Right renal cortex interstitium (tissue), 3 donors: ENCODE results near the gene PLSCR3. TPM values are rescaled to one million over a fixed set of nuclear protein-coding genes. Genes with fewer than 3 reads are reported as not detected.

Experiments
- DNase-seq, 3 donors: peaks; one replicate each; pipeline ENCODE4 v3.0.0-alpha.2; 2013; ENCODE audit warnings: low read depth in 3 of 3, low spot score in 2 of 3
- polyA plus RNA-seq, 3 donors: library from polyadenylated mRNA; unstranded; fragments of 120-200 nt; gene quantifications; one replicate each; pipeline ENCODE4 v1.2.1, GENCODE V29; 2013; ENCODE audit not compliant: insufficient read length in 3 of 3

PLSCR3 gene
- polyA plus RNA-seq, result 10 to 100 TPM; 24.3 to 30.9 (median 28.6) TPM

DNA sequence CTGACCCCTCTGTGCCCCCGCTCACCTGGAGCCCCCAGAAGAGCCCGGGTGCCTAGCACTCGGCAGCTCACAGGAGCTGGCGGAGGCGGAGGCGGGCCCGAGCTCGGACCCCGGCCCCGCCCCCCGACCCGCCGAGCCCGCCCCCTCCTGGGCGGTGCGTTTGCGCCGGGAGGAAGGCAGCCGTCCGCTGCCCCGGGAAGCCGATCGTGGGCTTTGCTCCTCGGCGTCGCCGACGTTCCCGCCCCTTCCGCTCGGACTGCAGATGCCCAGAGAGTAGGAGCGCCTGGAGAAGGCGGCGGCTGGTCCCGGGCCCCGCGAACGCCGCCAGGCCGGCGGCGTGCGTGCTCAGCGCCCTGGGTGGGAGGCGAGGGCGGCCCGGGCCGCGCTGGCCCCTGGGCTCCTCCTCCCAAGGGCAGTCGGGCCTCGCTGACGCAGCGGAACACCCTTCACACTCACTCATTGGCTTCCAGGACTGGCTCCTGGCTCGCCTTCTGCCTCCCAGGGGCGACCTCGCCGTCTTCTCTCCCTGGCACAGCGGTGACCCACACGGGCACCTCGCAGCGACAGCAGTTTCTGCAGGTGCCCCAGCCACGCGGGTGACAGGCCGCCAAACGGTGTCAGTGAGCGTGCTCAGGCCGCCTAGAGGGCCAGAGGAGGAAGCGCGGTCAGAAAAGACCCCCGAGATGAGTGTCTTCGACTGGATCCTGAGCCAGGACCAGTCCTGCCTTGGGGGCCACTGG lies at the start of gene PLSCR3:
PLSCR3 (minus strand) TSS at position 74 of the 740 bp plus-strand sequence. CDS start 415 bp downstream, outside the sequence.
- DNase-seq, result peak in 1 of 3 donors; percentile 77

DNA sequence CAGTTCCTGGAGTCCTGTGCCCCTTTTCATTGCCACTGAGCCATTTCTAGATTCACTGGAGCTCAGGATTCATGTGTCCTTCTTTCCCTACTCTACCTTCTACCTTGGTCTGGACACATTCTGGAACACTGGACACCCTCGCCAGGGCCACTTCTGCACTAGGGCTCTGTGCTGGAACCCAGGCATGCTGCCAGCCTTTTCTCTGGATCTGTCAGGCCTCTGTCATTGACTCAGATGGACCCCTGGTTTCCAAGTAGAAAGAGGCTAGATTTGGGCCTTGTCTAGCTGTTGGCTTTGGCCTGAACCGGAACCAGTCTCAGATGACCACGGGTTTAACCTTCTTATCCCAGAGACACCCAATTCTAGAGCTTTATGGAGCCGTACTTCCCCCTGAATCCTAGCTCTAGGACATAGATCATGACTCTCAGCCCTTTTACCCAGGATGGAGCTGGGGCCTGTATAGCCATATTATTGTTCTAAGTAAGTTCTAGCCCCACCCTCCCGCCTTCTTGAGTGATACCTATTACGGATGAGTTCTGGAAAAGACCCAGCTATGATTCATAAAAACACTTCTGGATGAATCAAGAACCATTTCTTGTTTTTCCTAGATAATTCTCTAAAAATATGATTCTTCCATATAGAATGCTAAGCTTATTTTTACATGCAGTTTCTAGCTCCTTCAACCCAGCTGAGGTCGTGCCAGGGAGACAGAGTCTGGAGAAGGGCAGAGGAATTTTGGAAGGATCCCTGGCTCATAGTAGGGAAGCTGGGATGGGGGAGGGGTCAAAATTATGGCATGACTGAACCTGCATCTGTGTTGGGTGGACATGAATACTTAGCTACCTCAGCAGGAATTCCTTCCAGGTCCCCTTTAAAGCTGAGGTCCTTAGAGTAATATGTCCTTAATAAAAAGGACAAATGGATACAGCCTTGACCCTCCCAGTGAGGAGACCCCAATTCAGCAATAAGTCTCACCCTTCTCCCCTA lies 49.5 kb upstream of the PLSCR3 start:
- DNase-seq, result no peak

DNA sequence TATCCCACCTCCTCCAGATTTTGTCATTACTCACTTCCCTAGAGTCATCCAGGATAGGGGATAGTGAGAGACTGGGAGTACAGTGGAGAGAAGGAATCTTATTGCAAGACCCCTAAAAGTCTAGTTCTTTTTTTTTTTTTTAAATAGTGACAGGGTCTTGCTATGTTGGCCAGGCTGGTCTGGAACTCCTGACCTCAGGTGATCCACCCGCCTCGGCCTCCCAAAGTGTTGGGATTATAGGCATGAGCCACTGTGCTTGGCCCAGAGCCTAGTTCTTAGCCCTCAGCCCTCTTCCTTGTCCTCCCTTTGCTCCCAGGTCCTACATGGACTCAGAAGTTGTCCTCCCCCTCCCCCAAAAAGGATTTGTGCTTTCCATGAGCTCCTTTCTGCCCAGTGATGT lies 47.8 kb upstream of the PLSCR3 start:
- no peak for DNase-seq

DNA sequence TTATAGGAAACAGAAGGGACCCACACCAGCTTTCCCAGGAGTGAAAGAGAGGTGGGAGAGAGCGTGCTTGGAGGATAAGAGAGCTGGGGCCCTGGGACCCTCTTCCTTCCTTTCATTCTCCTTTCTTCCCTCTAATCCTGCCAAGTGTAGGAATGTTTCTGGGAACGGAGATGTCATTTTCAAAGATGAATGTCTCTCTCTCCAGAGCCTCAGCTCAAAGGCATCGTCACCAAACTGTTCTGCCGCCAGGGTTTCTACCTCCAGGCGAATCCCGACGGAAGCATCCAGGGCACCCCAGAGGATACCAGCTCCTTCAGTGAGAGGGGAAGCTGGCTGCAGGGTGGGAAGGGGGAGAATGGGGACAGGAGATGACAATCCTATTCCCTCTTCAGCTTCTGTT lies 46.9 kb upstream of the PLSCR3 start:
- no peak for DNase-seq

DNA sequence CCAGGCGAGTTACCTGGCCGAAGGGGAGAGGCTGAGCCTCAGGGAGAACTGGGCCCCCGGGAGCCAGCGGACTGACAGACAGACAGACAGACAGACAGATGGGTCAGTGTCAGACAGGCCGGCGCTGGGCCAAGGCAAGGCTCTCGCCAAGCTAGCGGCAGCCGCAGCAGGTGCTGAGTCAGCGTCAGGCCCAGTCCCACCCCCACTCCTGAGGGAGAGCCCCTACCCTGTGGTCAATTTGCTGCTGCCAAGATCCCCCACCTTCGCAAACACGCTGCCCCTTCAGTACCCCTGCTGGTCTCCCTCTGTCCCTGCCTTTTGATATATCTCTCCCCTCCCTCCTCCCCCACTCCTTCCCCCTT lies 46.5 kb upstream of the PLSCR3 start:
- no peak for DNase-seq

DNA sequence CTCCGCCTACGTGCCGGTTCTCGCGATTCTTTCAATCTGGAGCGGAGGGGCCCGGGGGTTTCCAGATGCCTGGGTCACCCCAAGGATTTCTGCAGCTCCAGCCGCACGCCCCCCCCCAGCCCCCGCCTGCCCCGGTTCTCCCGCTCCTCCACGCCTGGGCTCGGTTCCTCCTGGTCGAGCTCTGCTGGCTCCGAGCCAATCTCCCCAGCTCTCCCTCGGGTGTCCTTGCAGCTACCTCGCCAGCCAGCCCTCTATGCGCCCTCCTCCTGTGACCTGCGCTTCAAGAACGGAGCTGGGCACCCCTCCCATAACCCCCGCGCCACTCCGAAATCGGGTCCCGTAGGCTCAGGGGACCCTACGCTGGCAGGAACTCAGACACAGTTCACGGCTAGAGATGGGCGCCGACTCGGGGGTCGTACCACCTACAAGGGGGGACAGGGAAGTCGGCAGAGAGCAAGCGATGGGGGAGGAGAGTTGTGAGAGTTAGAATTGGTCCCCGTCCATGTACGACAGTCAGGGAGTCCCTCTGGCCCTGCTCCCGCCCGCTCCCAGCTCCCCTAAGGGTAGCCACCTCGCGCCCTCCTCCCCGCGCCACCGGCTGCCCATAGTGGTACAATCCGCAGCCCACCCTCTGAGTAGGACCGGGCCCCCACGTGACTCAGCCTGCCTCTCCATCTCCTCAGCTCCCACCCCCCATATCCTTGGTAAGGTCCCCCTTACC lies 45.9 kb upstream of the PLSCR3 start:
- no peak for DNase-seq

DNA sequence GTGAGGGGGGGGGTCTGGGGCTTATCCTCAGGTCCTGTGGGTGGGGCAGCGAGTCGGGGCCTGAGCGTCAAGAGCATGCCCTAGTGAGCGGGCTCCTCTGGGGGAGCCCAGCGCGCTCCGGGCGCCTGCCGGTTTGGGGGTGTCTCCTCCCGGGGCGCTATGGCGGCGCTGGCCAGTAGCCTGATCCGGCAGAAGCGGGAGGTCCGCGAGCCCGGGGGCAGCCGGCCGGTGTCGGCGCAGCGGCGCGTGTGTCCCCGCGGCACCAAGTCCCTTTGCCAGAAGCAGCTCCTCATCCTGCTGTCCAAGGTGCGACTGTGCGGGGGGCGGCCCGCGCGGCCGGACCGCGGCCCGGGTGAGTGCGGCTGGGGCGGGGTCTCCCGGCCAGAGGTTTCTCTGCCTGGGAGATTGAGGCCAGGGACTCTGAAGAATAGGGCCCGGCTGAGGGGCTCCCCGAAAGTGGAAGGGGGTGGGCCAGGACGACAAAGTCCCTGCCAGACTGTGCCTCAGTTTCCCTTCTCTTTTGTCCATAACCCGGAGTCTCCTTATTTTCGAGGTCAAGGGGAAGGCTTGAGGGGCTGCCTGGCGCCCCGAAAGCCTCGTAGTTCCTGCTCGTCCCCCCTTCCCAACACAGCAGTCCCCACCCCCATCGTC lies 45.3 kb upstream of the PLSCR3 start, which contains the start of gene FGF11:
FGF11 (plus strand) TSS at position 51 of the 651 bp plus-strand sequence; CDS start at position 160, 109 bp downstream.
- no peak for DNase-seq

DNA sequence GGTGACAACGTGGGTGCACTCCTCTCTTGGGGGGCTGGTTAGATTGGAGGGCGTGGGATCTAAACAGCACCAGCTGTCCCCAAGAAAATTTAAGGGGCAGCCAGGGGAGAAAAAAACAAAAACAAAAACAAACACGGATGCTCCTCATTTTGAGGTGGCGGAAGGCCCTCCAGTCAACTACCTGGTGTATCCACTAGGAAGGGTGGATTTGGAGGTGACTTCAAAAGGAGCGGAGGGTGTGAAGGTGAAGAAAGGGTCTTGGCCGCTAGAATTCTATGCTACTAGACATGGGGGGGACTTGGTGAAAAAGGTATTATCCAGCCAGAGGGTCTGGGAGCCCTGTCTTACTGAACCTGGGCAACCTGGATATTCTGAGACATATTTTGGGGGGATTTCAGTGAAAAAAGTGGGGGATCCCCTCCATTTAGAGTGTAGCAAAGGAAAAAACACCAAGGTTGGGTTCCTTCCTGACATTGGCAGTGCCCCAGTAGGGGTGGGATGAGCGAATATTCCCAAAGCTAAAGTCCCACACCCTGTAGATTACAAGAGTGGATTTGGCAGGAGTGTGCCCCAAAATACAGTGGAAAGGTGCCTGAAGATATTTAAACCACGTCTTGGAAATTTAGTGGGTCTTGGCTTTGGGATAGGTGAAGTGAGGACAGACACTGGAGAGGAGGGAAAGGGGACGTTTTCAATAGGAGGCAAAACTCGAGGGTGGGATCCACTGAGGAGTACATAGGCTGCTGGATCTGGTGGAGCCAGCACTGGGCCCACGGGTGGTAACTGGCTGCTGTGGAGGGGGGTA lies 44.5 kb upstream of the PLSCR3 start:
- no peak for DNase-seq

DNA sequence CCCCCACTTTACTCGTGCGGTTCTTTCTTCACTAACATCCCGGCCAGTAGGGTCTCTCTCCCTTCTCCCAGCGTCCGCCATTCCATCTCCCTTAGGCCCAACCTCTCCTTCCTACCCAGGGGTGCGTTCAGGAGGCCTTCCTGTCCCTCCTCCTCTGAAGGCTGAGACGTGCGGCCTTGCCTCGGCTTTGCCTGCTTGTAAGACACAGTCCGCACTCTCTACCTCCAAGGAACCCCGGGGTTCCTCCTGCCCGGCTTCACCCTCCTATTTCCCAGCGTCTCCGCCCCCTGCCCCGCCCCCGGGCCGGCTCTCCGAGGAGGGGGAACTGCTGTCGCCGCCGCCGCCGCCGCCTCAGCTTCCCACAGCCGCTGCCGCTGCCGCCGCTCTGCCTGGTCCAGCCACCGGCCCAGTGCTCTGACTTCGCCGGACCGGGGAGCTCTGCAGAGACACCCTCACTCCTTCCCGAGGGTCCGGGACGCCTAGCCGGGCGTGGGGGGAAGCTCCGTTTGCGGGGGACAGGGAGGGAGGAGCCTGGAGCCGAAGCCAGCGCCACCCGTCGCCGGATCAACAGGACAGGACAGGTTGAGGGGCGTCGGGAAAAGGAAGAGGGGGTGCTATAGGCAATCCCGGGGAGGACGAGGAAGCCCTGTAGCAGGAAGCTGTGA lies 43.8 kb upstream of the PLSCR3 start:
- no peak for DNase-seq

DNA sequence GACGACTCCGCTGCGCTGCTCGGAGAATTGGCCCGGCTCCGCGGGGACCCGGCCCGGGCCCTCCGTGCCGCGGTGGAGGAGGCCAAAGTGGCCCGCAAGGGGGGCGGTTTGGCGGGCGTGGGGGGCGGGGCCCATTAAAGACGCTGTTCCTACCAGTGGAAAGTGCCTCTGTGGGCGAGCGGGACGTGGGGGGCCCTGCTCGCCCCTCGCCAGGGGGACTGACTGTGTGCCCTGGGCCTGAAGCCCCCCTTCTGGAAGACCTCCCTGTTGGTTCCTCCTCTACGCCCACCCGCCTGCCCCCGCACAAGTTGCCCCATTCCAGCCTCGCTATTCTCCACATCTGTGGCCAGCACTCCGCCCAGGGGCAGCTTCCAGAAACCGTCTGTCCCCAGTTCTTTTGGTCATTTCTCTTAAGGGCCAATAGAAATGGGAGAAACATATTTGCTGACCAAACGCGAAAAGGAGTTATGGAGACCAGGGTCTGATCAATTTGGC lies 43.1 kb upstream of the PLSCR3 start:
- no peak for DNase-seq

DNA sequence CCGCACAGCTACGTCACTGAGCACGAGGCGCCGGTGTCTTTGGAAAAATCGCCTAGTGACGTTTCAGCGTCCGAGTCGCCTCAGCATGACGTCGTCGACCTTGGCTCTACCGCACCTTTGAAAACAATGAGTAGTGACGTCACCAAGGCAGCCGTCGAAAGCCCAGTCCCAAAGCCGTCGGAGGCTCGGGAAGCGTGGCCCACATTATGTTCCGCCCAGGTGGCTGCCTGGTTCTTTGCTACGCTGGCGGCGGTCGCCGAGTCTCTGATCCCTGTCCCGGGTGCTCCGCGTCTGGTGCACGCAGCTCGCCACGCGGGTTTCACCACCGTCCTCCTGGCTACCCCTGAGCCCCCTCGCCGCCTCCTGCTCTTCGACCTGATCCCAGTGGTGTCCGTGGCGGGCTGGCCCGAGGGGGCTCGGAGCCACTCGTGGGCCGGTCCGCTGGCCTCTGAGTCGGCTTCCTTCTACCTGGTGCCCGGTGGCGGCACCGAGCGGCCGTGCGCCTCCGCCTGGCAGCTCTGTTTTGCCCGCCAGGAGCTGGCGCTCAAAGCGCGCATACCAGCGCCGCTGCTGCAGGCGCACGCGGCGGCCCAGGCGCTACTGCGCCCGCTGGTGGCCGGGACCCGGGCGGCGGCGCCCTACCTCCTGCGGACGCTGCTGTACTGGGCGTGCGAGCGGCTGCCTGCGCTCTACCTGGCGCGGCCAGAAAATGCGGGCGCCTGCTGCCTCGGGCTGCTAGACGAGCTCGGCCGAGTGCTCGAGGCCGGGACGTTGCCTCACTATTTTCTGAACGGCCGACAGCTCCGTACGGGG lies 42.4 kb upstream of the PLSCR3 start:
- no peak for DNase-seq

DNA sequence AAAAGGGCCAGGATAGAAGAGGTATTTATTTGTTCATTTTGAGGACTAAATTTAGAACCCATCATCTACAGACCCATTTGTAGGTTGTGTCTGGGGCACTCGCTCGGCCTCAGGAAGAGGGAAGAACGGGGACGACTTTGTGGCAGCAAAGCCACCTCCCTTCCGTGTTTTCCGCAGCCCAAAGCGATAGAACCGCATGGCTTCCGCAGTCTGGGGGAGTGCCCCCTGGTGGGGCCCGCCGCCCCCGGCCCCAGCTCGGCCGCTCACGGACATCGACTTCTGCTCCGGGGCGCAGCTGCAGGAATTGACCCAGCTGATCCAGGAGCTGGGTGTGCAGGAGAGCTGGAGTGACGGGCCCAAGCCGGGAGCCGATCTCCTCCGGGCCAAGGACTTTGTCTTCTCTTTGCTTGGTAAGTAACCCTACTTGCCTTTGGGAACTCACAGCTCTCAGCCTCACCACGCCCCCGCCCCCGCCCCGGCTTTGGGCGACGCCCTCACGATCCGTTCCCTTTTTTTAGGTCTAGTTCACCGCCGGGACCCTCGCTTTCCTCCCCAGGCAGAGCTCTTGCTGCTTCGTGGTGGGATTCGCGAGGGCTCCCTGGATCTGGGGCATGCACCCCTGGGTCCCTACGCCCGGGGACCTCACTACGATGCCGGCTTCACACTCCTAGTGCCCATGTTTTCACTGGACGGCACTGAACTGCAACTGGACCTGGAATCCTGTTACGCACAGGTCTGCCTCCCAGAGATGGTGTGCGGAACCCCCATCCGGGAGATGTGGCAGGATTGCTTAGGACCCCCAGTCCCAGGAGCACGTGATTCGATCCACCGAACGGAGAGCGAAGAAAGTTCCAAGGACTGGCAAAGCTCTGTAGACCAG lies 41.6 kb upstream of the PLSCR3 start:
- DNase-seq, result no peak

DNA sequence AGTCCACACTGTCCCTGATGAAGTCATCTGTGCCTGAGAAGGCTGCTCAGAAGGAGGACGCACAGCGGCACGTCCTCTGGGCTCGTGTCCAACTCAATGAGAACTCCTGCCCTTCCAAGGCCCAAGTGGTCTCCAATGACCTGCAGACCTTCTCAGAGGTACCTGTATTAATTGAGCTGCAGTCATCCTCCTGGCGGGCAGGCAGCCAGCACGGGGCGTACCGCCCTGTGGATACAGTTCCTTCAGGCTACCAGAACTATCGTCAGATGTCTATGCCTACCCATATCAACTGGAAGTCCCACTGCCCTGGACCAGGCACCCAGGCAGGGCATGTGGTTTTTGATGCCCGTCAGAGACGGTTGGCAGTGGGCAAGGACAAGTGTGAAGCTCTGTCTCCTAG lies 38.0 kb upstream of the PLSCR3 start:
- DNase-seq, result no peak

DNA sequence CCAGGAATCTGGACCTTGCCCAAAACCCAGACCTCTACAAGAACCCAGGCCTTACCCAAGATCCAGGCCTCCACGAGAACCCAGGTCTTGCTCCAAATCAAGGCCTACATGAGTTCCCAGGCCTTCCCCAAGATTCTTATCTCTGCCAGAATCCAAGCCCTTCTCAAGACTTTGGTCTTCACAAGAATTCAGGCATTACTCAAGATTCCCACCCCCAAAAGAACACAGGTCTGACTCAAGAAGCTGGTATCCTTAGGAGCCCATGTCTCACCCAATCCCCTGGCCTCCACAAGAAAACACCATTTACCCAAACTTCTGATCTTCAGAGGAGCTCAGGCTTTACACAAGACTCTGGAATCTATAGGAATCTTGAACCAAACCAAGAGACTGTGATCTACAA lies 36.9 kb upstream of the PLSCR3 start:
- no peak for DNase-seq

DNA sequence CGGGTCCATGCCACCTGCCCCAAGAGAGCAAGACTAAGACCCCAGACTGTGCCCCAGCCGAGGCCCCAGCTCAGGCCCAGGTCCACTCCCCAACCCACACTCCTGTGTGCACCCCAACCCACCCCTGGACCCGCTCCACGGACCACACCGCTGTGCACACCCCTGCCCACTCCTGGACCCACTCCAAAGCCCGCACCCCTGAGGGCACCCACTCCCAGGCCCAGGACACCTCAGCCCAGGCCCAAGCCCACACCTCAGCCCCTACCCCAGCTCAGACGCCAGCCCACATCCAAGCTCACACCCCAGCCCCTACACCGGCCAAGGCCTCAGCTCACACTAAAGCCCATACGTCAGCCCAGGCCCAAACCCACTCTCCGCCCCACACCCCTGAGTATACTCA lies 35.4 kb upstream of the PLSCR3 start:
- DNase-seq, result no peak

DNA sequence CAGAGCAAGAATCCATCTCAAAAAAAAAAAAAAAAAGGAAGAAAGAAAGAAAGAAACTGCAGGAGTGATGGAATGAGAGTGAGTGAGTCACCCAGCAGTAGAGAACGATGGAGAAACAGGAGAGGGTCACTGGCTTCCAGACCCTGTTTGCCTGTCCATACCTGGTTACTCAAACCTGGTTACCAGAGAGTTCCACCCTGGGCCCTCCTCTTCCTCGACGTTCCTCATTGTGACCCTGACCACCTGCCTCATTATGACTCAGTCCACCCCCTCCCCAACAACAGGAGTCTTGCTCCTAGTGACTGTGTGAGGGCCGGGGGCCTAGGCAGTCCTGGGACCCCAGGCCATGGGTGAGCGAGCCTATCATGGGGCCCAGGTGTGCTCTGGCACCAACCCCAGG lies 34.2 kb upstream of the PLSCR3 start, which contains the start of gene SPEM3:
SPEM3 (plus strand) TSS at position 301 of the 400 bp plus-strand sequence; CDS start at position 347, 46 bp downstream.
- no peak for DNase-seq

DNA sequence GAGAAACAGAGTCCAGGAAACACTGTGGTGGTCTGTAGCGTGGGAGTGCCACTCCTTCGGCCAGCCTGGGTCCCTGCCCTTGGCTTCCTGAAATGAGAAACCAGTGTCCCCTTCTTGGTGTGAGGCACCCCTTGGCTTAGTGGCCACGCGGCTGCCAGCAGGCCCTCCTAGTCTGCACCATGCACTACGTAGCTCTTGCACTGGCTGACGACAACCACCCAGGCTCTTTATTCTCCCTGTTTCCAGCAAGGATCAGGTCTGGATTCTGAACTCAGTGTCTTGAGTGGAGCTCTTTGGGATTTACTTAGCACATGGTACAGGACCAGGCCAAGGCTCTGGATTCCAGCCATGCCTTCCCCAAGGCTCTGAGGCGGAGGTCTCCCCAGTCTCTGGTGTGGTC lies 33.2 kb upstream of the PLSCR3 start:
- no peak for DNase-seq
